DOHH2 (cell line): Measurements from ENCODE around the gene TLR6.

ENCODE experiments used
- H3F3A ChIP-seq: fragments of 200-600 bp; sonication (generic), shearing (Covaris generic); 2 replicates; pipeline ENCODE4 v1.6.0; 2016; ENCODE audit warnings: antibody characterized with exemption, mild to moderate bottlenecking; ENCODE audit not compliant: control insufficient read depth, insufficient read depth
- H3K27ac ChIP-seq: fragments of 200-600 bp; sonication (generic); 2 replicates; pipeline ENCODE4 v1.5.1; 2014; ENCODE audit warnings: low read depth, mild to moderate bottlenecking, low read length, moderate library complexity
- H3K27me3 ChIP-seq: fragments of 200-600 bp; sonication (generic); 2 replicates; pipeline ENCODE4 v1.6.1; 2014; ENCODE audit warnings: mild to moderate bottlenecking, low read length, mixed read lengths; ENCODE audit not compliant: control insufficient read depth
- H3K36me3 ChIP-seq: fragments of 200-600 bp; sonication (generic); 2 replicates; pipeline ENCODE4 v1.6.1; 2014; ENCODE audit warnings: mild to moderate bottlenecking, low read length, moderate library complexity, mixed read lengths; ENCODE audit not compliant: control insufficient read depth
- H3K4me1 ChIP-seq: fragments of 200-600 bp; sonication (generic); 2 replicates; pipeline ENCODE4 v1.6.1; 2014; ENCODE audit warnings: mild to moderate bottlenecking, low read length, mixed read lengths; ENCODE audit not compliant: control insufficient read depth
- H3K4me2 ChIP-seq: fragments of 200-600 bp; sonication (generic); 2 replicates; pipeline ENCODE4 v1.6.0; 2014; ENCODE audit warnings: mild to moderate bottlenecking, low read length, moderate library complexity
- H3K4me3 ChIP-seq: fragments of 200-600 bp; sonication (generic); 2 replicates; pipeline ENCODE4 v1.5.1; 2014; ENCODE audit warnings: mild to moderate bottlenecking, low read length, mixed read lengths
- H3K79me2 ChIP-seq: fragments of 200-600 bp; sonication (generic); 2 replicates; pipeline ENCODE4 v1.6.1; 2014; ENCODE audit warnings: mild to moderate bottlenecking, low read length, mixed read lengths; ENCODE audit not compliant: control insufficient read depth
- H3K9me2 ChIP-seq: fragments of 200-600 bp; sonication (generic); replicated peaks from 2 replicates; pipeline ENCODE4 v1.6.1; 2014; ENCODE audit warnings: mild to moderate bottlenecking, low read length, mixed read lengths; ENCODE audit not compliant: control insufficient read depth
- H3K9me3 ChIP-seq: fragments of 200-600 bp; sonication (generic); 2 replicates; pipeline ENCODE4 v1.6.1; 2014; ENCODE audit warnings: antibody characterized with exemption, low read length, mixed read lengths; ENCODE audit not compliant: control insufficient read depth, insufficient read depth
- H4K20me1 ChIP-seq: fragments of 200-600 bp; sonication (generic); 2 replicates; pipeline ENCODE4 v1.6.0; 2014; ENCODE audit warnings: low read depth, mild to moderate bottlenecking, antibody characterized with exemption, low read length, moderate library complexity; ENCODE audit not compliant: control insufficient read depth, insufficient read depth
- CTCF ChIP-seq: fragments of 200-600 bp; sonication (generic); IDR thresholded peaks from one replicate; pipeline ENCODE4 v1.5.1; 2014; ENCODE audit warnings: antibody characterized with exemption, mild to moderate bottlenecking, low read depth, low read length; ENCODE audit not compliant: poor library complexity, severe bottlenecking
- EZH2phosphoT487 ChIP-seq: fragments of 200-600 bp; sonication (generic); IDR thresholded peaks from 2 replicates; pipeline ENCODE4 v1.6.1; 2017; ENCODE audit warnings: borderline replicate concordance, mild to moderate bottlenecking, antibody characterized with exemption, low read length, moderate library complexity, mixed read lengths

The TLR6 gene

GRCh38 chr4:38829237-38829636 is 27.4 kb downstream of the TLR6 start:
- H3K27ac ChIP-seq, result no peak overlapping the region
- no peaks in the 10 kb centered on the region for H3K9me3 ChIP-seq
- H3K27me3 ChIP-seq, result no peaks in the 10 kb centered on the region
- H3K36me3 ChIP-seq, result peaks cover 24% of the 10 kb centered on the region
- H3K79me2 ChIP-seq, result peaks cover 31% of the 10 kb centered on the region
- no peak overlapping the region for H3K4me3 ChIP-seq
- TF ChIP-seq EZH2phosphoT487, result no peak
- TF ChIP-seq CTCF, result no peak
- H3K4me2 ChIP-seq, result no peak overlapping the region
- no peaks in the 10 kb centered on the region for H3K4me1 ChIP-seq
- no peaks in the 10 kb centered on the region for H3F3A ChIP-seq
- no peaks in the 10 kb centered on the region for H3K9me2 ChIP-seq
- no peaks in the 10 kb centered on the region for H4K20me1 ChIP-seq

- 0 out of 2 replicates have a peak, but pooled peaks cover 3% of the 10 kb centered on the region for H3F3A ChIP-seq
- peaks cover 20% of the 10 kb centered on the region for H3K4me1 ChIP-seq
- H3K27me3 ChIP-seq, result no peaks in the 10 kb centered on the region
- H3K4me3 ChIP-seq, result no peak overlapping the region
- H3K4me2 ChIP-seq, result no peak overlapping the region
- H3K36me3 ChIP-seq, result peaks cover 28% of the 10 kb centered on the region
- H3K9me2 ChIP-seq, result no peaks in the 10 kb centered on the region
- H4K20me1 ChIP-seq, result no peaks in the 10 kb centered on the region
- peaks cover 12% of the 10 kb centered on the region; the same call in 1 of the 2 replicates for H3K9me3 ChIP-seq
- no peak overlapping the region for H3K27ac ChIP-seq
- no peaks in the 10 kb centered on the region for H3K79me2 ChIP-seq
- TF ChIP-seq CTCF, result no peak
These were observed 32.9 kb downstream of the TLR6 start for GRCh38 chr4:38823766-38824165.

GRCh38 chr4:38822748-38823303 is 33.8 kb downstream of the TLR6 start:
- Histone ChIP-seq H3K79me2 (no peaks in the 10 kb centered on the region), H3K27ac (no peak overlapping the region), H3F3A (0 out of 2 replicates have a peak, but pooled peaks cover 3% of the 10 kb centered on the region), H3K4me3 (no peak overlapping the region), H4K20me1 (no peaks in the 10 kb centered on the region), H3K27me3 (no peaks in the 10 kb centered on the region), H3K9me2 (no peaks in the 10 kb centered on the region), H3K4me2 (no peak overlapping the region), H3K4me1 (peaks cover 27% of the 10 kb centered on the region), H3K36me3 (peaks cover 25% of the 10 kb centered on the region), H3K9me3 (peaks cover 12% of the 10 kb centered on the region; the same call in 1 of the 2 replicates)
- no peak for TF ChIP-seq EZH2phosphoT487
- no peak for TF ChIP-seq CTCF
